Ascending aorta (tissue), 2 donors: ENCODE results near the gene SAMD5. TPM values are rescaled to one million over a fixed set of nuclear protein-coding genes. Genes with fewer than 3 reads are reported as not detected.

Source experiments
- DNase-seq, 2 donors: peaks; one replicate each; pipeline ENCODE4 v3.0.0-alpha.2; 2019; ENCODE audit warnings: low spot score in 2 of 2
- H3K27ac ChIP-seq, 2 donors: fragments of 200-600 bp; sonication (generic); one replicate each; pipeline ENCODE4 v1.5.1; 2016 to 2017; ENCODE audit warnings: mild to moderate bottlenecking in 1 of 2
- H3K27me3 ChIP-seq: fragments of 200-600 bp; sonication (generic); one replicate; pipeline ENCODE4 v1.5.1; 2017
- H3K36me3 ChIP-seq, 2 donors: fragments of 200-600 bp; sonication (generic); one replicate each; pipeline ENCODE4 v1.5.1; 2016
- H3K4me1 ChIP-seq, 2 donors: fragments of 200-600 bp; sonication (generic); one replicate each; pipeline ENCODE4 v1.5.1; 2016 to 2017; ENCODE audit warnings: mild to moderate bottlenecking in 1 of 2
- H3K4me3 ChIP-seq, 2 donors: fragments of 200-600 bp; sonication (generic); one replicate each; pipeline ENCODE4 v1.5.1; 2016 to 2017; ENCODE audit warnings: mild to moderate bottlenecking in 1 of 2
- H3K9me3 ChIP-seq, 2 donors: fragments of 200-600 bp; sonication (generic); one replicate each; pipeline ENCODE4 v1.5.1; 2016
- intact Hi-C: fragments of 100-400 bp; cut with DNase I; formaldehyde crosslinking; loops from one replicate; pipeline ENCODE4 v1.15.1; 2023
- total RNA-seq: library from RNA; depleted of rRNA; stranded (reverse); fragments of >200 nt; gene quantifications from one replicate; pipeline ENCODE4 v1.1.0, GENCODE V29; 2016
- TF ChIP-seq, protein P1 (sequence below), 3 experiments: fragments of 200-600 bp in 2 of 3; fragments of 450-650 bp in 1 of 3; sonication (generic) in 2 of 3; IDR thresholded peaks; one replicate each; pipeline ENCODE4 v1.5.1; 2016 to 2019; ENCODE audit warnings: antibody characterized with exemption in 3 of 3, mild to moderate bottlenecking in 1 of 3, moderate library complexity in 1 of 3

Gene SAMD5
- total RNA-seq, 1 donor from 2014 or later = 1.3 TPM

DNA sequence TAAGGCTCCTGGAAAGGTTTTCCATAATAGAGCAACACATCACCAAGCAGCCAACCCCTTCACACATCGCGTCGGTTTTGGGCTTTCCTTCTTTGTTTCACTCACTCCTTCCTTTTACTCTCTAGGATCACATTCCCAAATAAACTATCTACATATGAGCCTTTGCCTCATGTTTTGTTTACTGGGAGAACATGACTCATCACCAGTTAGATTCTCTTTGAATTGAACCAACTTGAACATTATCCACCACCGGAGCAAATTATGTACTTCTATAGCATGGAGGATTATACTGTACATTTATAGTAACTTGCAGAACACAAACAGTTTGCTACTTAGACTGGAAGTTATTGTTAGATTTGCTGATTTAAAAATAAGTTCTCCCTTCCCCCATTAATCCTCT, 41.0 kb downstream of the SAMD5 start:
- TF ChIP-seq, protein P1, sequence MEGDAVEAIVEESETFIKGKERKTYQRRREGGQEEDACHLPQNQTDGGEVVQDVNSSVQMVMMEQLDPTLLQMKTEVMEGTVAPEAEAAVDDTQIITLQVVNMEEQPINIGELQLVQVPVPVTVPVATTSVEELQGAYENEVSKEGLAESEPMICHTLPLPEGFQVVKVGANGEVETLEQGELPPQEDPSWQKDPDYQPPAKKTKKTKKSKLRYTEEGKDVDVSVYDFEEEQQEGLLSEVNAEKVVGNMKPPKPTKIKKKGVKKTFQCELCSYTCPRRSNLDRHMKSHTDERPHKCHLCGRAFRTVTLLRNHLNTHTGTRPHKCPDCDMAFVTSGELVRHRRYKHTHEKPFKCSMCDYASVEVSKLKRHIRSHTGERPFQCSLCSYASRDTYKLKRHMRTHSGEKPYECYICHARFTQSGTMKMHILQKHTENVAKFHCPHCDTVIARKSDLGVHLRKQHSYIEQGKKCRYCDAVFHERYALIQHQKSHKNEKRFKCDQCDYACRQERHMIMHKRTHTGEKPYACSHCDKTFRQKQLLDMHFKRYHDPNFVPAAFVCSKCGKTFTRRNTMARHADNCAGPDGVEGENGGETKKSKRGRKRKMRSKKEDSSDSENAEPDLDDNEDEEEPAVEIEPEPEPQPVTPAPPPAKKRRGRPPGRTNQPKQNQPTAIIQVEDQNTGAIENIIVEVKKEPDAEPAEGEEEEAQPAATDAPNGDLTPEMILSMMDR (IDR thresholded peaks at IDR 0.05) = no peak
- Histone ChIP-seq H3K36me3 (no peaks in the 10 kb centered on the region), H3K4me1 (no peaks in the 10 kb centered on the region), H3K9me3 (no peaks in the 10 kb centered on the region), H3K4me3 (no peak overlapping the region), H3K27ac (no peak overlapping the region), H3K27me3 (no peaks in the 10 kb centered on the region)
- no peak for DNase-seq
- intact Hi-C loops = no loop called here

DNA sequence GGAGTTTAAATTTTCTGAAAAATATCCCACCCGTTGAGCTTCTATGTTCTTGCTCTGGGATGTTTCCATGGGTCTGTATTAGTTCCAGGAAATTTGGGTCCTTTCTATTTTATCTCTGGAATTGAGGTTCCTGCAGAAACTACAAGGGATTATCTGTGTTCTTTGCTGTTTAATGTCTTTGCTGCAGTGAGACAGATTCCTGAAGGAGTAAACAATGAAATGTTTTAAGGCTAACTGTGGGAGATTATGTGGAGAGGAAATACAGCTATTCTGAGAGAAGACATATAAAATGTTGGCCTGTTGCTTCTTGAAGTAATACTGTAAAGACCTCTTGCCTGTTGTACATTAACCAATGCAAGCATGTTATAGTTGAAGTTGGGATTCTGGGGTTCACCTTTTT, 43.5 kb downstream of the SAMD5 start:
- H3K9me3 ChIP-seq = no peaks in the 10 kb centered on the region
- no peaks in the 10 kb centered on the region for H3K36me3 ChIP-seq
- H3K4me3 ChIP-seq = no peak overlapping the region
- DNase-seq = no peak
- H3K27me3 ChIP-seq = no peaks in the 10 kb centered on the region
- intact Hi-C loops = no loop called here
- no peaks in the 10 kb centered on the region for H3K4me1 ChIP-seq
- TF ChIP-seq, protein P1 (IDR thresholded peaks at IDR 0.05) = no peak
- no peak overlapping the region for H3K27ac ChIP-seq

DNA sequence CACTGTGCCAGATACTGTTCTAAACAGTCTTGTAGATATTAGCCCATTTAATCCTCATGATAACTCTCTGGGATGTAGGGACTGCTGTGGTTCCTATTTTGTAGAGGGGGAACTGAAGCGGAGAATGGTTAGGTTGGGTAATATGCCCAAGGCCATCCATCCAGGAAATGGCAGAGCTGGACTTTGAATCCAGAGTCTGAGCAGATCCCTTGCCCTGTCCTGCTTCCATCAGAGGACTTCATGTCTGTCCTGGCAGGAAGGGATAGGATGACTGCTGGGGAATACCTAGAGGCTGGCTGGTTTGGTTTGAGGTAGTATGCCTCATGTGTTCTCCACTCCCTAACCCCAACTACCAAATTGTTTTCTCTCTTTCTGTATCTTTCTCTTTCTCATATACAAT, 44.6 kb downstream of the SAMD5 start:
- TF ChIP-seq, protein P1 (IDR thresholded peaks at IDR 0.05) = no peak

DNA sequence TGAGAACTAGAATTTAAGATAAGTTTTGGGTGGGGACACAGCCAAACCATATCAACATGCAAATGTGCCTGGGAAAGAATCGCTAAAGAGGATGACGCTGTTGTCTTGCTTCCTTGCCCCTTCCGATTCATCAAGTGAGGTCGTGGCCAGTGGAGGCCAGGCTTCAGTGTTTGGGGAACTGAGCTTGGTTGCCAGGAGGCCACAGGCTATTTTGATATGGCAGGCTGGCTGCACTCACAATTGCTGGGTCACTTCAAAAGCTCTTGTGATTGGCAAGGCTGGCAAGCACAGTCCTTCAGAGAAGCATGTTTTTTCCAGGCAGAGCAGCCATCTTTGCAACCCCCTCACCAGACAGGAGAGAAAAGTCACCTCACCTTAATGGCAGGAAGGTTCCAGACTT, 45.8 kb downstream of the SAMD5 start:
- H3K27me3 ChIP-seq = no peaks in the 10 kb centered on the region
- H3K4me1 ChIP-seq = no peaks in the 10 kb centered on the region

More for the DNA sequence above, 44.6 kb downstream of the SAMD5 start:
- Histone ChIP-seq H3K4me3 (no peak overlapping the region), H3K4me1 (no peaks in the 10 kb centered on the region), H3K9me3 (no peaks in the 10 kb centered on the region), H3K27ac (no peak overlapping the region), H3K36me3 (no peaks in the 10 kb centered on the region), H3K27me3 (no peaks in the 10 kb centered on the region)
- DNase-seq = no peak
- intact Hi-C loops = no loop called here

DNA sequence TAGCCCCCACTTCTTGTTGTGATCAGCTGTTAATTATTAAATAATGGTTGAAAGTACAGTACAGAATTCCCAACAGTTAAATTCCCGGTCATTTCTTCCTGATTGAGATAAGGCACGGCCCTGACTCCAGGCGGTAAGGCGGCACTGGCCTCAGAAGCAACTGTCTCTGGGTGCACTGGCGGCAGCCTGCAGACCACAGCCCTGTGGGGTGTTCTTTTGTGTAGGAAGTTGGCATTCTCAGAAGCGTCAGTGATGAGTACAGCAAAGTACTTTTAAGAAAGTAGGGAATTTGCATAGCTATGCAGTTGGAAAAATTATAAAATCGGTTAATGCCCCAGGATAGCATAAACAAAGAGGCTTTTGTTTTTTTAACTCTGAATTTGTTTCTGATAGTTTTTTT, 50.5 kb downstream of the SAMD5 start:
- H3K27ac ChIP-seq = no peak overlapping the region
- TF ChIP-seq, protein P1 (IDR thresholded peaks at IDR 0.05) = no peak
- DNase-seq = no peak
- no peaks in the 10 kb centered on the region for H3K9me3 ChIP-seq
- no peak overlapping the region for H3K4me3 ChIP-seq
- no peaks in the 10 kb centered on the region for H3K36me3 ChIP-seq
- intact Hi-C loops = no loop called here
- H3K4me1 ChIP-seq = no peaks in the 10 kb centered on the region
- H3K27me3 ChIP-seq = no peaks in the 10 kb centered on the region

More for the DNA sequence above, 45.8 kb downstream of the SAMD5 start:
- DNase-seq = no peak
- TF ChIP-seq, protein P1 (IDR thresholded peaks at IDR 0.05) = no peak
- intact Hi-C loops = no loop called here
- Histone ChIP-seq H3K27ac (no peak overlapping the region), H3K9me3 (no peaks in the 10 kb centered on the region), H3K4me3 (no peak overlapping the region), H3K36me3 (no peaks in the 10 kb centered on the region)

DNA sequence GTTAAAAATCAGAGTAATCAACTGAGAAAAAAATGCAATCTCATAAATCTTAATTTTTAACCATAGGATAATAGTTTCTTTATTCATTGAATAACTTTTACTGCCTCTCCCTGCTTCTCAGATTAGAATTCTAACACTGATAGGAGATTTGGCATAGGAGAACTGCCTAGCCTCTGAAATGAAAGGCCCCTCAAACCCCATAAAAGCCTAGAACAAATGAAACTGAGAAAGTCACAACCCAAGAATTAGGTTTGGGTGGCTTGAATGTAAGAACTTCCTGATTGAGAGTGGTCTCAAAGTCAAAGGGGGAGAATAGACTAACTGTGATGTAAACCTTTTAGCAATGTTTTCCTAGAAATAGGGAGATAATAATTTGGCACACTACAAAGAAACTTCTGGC, 52.2 kb downstream of the SAMD5 start:
- TF ChIP-seq, protein P1 (IDR thresholded peaks at IDR 0.05) = no peak
- no peak overlapping the region for H3K27ac ChIP-seq
- H3K9me3 ChIP-seq = no peaks in the 10 kb centered on the region
- no peak overlapping the region for H3K4me3 ChIP-seq
- H3K27me3 ChIP-seq = no peaks in the 10 kb centered on the region
- H3K4me1 ChIP-seq = no peaks in the 10 kb centered on the region
- intact Hi-C loops = no loop called here
- H3K36me3 ChIP-seq = no peaks in the 10 kb centered on the region
- DNase-seq = no peak
